Renal cortical epithelial cell (primary cell): Measurements from ENCODE around the gene PTCH1. TPM values are rescaled to one million over a fixed set of nuclear protein-coding genes. Genes with fewer than 3 reads are reported as not detected.

ENCODE experiments used
- DNase-seq: peaks from one replicate; pipeline ENCODE4 v3.0.0-alpha.2; 2011; ENCODE audit warnings: low read depth
- total RNA-seq: library from RNA; depleted of rRNA; stranded (reverse); fragments of >200 nt; gene quantifications from 2 replicates; pipeline ENCODE4 v1.2.3, GENCODE V29; 2014

The PTCH1 gene
- total RNA-seq, 1 donor from 2014 or later, result 2.2 TPM

GRCh38 chr9:95406121-95406520 is 110.7 kb downstream of the PTCH1 start:
- DNase-seq, result peak; percentile 56

GRCh38 chr9:95399261-95399660 is 117.5 kb downstream of the PTCH1 start:
- no peak for DNase-seq

Other genes starting within 250 kb of the PTCH1 start
- gene FANCC, start 199.3 kb downstream of the PTCH1 start, total RNA-seq, result 2.8 and 8.6 TPM in 2 replicates